GM12878 (cell line): Measurements from ENCODE around the gene AGBL4. TPM values are rescaled to one million over a fixed set of nuclear protein-coding genes. Genes with fewer than 3 reads are reported as not detected.

ENCODE experiments used
- ATAC-seq: fragments of 200-7000 bp; cut with Tn5 transposase; 3 replicates; pipeline ENCODE4 v1.9.1; 2020; ENCODE audit warnings: mild to moderate bottlenecking, moderate library complexity
- BruUV-seq: library from RNA; stranded (reverse); fragments of 400-500 nt; replicated peaks from 2 replicates; lab custom pipeline; 2021; lab: Mats Ljungman, UMichigan
- CTCF ChIA-PET: fragments of 300-600 bp; sonication (Branson Sonifier 250); formaldehyde crosslinking; extraction: SDS; loops from one replicate; lab custom pipeline; 2021; ENCODE audit warnings: inconsistent platforms; lab: Yijun Ruan, JAX
- POLR2A ChIA-PET: fragments of 350-600 bp; formaldehyde crosslinking; extraction: SDS; loops from one replicate; lab custom pipeline; 2021; ENCODE audit warnings: inconsistent platforms; lab: Charles Lee
- RAD21 ChIA-PET: fragments of 300-600 bp; sonication (Branson Sonifier 250); formaldehyde crosslinking; loops from one replicate; lab custom pipeline; 2023; ENCODE audit warnings: antibody characterized with exemption; ENCODE audit not compliant: unreplicated experiment; lab: Charles Lee
- SMC1A ChIA-PET: fragments of 300-600 bp; sonication (Branson Sonifier 250); formaldehyde crosslinking; loops from one replicate; lab custom pipeline; 2023; ENCODE audit not compliant: unreplicated experiment, uncharacterized antibody; lab: Charles Lee
- DNase-seq: peaks from one replicate; pipeline ENCODE4 v3.0.0-alpha.2; 2011; ENCODE audit warnings: low read depth, low spot score
- FAIRE-seq: peaks from 3 replicates; lab custom pipeline; 2011; peaks lifted over from hg19 to GRCh38; lab: Jason Lieb, UNC
- H2AFZ ChIP-seq: 2 replicates; pipeline ENCODE4 v1.6.0; 2011; ENCODE audit warnings: low read depth, low read length, control low read depth; ENCODE audit not compliant: control insufficient read depth
- H3K27ac ChIP-seq: 2 replicates; pipeline ENCODE4 v1.5.1; 2011; ENCODE audit warnings: control low read depth; ENCODE audit not compliant: control insufficient read depth, insufficient read depth
- H3K27me3 ChIP-seq, 2 experiments: replicated peaks in 1 of 2; 2 replicates each; pipeline versions ENCODE4 v1.6.0 to v1.6.1; 2011; ENCODE audit warnings: low read length in 1 of 2; ENCODE audit not compliant: control insufficient read depth in 2 of 2, insufficient read depth in 2 of 2
- H3K36me3 ChIP-seq, 2 experiments: 2 replicates each; pipeline ENCODE4 v1.5.1; 2011; ENCODE audit warnings: low read length in 1 of 2; ENCODE audit not compliant: control insufficient read depth in 2 of 2, insufficient read depth in 2 of 2
- H3K4me1 ChIP-seq: 2 replicates; pipeline ENCODE4 v1.6.1; 2011; ENCODE audit warnings: mild to moderate bottlenecking, low read length, moderate library complexity, mixed read lengths; ENCODE audit not compliant: control insufficient read depth, insufficient read depth
- H3K4me2 ChIP-seq: 2 replicates; pipeline ENCODE4 v1.6.0; 2011; ENCODE audit warnings: control low read depth; ENCODE audit not compliant: control insufficient read depth, insufficient read depth
- H3K4me3 ChIP-seq: fragments of 200-600 bp; sonication (generic); 2 replicates; pipeline ENCODE4 v1.5.1; 2016
- H3K79me2 ChIP-seq: 2 replicates; pipeline ENCODE4 v1.6.0; 2011; ENCODE audit warnings: low read length; ENCODE audit not compliant: control insufficient read depth, insufficient read depth
- H3K9ac ChIP-seq: 2 replicates; pipeline ENCODE4 v1.8.0; 2011; ENCODE audit warnings: low read length, control low read depth, mixed read lengths; ENCODE audit not compliant: control insufficient read depth, insufficient read depth
- H3K9me3 ChIP-seq: replicated peaks from 3 replicates; pipeline ENCODE4 v1.5.1; 2011; ENCODE audit warnings: mild to moderate bottlenecking, low read length; ENCODE audit not compliant: control insufficient read depth, insufficient read depth
- H4K20me1 ChIP-seq: 2 replicates; pipeline ENCODE4 v1.6.0; 2011; ENCODE audit not compliant: control insufficient read depth, insufficient read depth
- CEBPB ChIP-seq, 2 experiments: fragments of 150-350 bp in 1 of 2; IDR thresholded peaks; 2 replicates each; pipeline ENCODE4 v1.6.1; 2012 to 2014; ENCODE audit warnings: low read depth in 2 of 2, low read length in 2 of 2, borderline replicate concordance in 1 of 2, inconsistent platforms in 1 of 2
- EGR1 ChIP-seq, 2 experiments: IDR thresholded peaks; 1 replicate in 1 of 2; 2 replicates in 1 of 2; pipeline ENCODE4 v1.6.1; 2011 to 2012; ENCODE audit warnings: low read depth in 2 of 2, low read length in 2 of 2, borderline replicate concordance in 1 of 2, mild to moderate bottlenecking in 1 of 2, moderate library complexity in 1 of 2
- FOXM1 ChIP-seq: IDR thresholded peaks from 2 replicates; pipeline ENCODE4 v1.6.1; 2012; ENCODE audit warnings: low read depth, mild to moderate bottlenecking, inconsistent platforms, low read length, moderate library complexity
- IKZF1 ChIP-seq: fragments of 450-650 bp; conservative IDR thresholded peaks from 2 replicates; pipeline ENCODE4 v1.6.1; 2017; ENCODE audit warnings: antibody characterized with exemption, mild to moderate bottlenecking
- IKZF2 ChIP-seq, 2 experiments: fragments of 450-650 bp; IDR thresholded peaks; 2 replicates each; pipeline ENCODE4 v1.6.1; 2017; ENCODE audit warnings: mild to moderate bottlenecking in 2 of 2, moderate library complexity in 2 of 2
- IRF4 ChIP-seq: IDR thresholded peaks from 2 replicates; pipeline ENCODE4 v1.6.1; 2011; ENCODE audit warnings: low read depth, low read length
- KLF5 ChIP-seq: fragments of 450-650 bp; IDR thresholded peaks from 2 replicates; pipeline ENCODE4 v1.6.1; 2014; ENCODE audit warnings: mild to moderate bottlenecking; ENCODE audit not compliant: partially characterized antibody
- MYC ChIP-seq: IDR thresholded peaks from 2 replicates; pipeline ENCODE4 v1.6.1; 2011; ENCODE audit warnings: mild to moderate bottlenecking, low read length, moderate library complexity, inconsistent platforms; ENCODE audit not compliant: insufficient read depth, insufficient replicate concordance, insufficient read length, severe bottlenecking
- POLR2AphosphoS5 ChIP-seq: IDR thresholded peaks from 2 replicates; pipeline ENCODE4 v1.6.1; 2011; ENCODE audit warnings: mild to moderate bottlenecking, low read length, inconsistent platforms
- RAD21 ChIP-seq: IDR thresholded peaks from 2 replicates; pipeline ENCODE4 v1.6.1; 2011; ENCODE audit warnings: mild to moderate bottlenecking, low read depth, low read length, moderate library complexity; ENCODE audit not compliant: insufficient read depth
- RBBP5 ChIP-seq: fragments of 200-600 bp; sonication (generic); conservative IDR thresholded peaks from 2 replicates; pipeline ENCODE4 v1.6.1; 2016
- RELB ChIP-seq: fragments of 450-650 bp; IDR thresholded peaks from 2 replicates; pipeline ENCODE4 v1.6.1; 2017; ENCODE audit warnings: low read depth, mild to moderate bottlenecking, moderate library complexity
- SMARCA5 ChIP-seq: fragments of 450-650 bp; IDR thresholded peaks from 2 replicates; pipeline ENCODE4 v1.6.1; 2017; ENCODE audit warnings: mild to moderate bottlenecking
- SMC3 ChIP-seq: IDR thresholded peaks from 2 replicates; pipeline ENCODE4 v1.6.1; 2011; ENCODE audit warnings: low read length, improper control_type of control experiment, borderline replicate concordance
- SREBF2 ChIP-seq: IDR thresholded peaks from 2 replicates; pipeline ENCODE4 v1.6.1; 2012; ENCODE audit warnings: mild to moderate bottlenecking, low read length
- TCF3 ChIP-seq: IDR thresholded peaks from 2 replicates; pipeline ENCODE4 v1.6.1; 2012; ENCODE audit warnings: low read depth, mild to moderate bottlenecking, low read length, borderline replicate concordance; ENCODE audit not compliant: insufficient read depth
- TCF7 ChIP-seq: IDR thresholded peaks from 2 replicates; pipeline ENCODE4 v1.6.1; 2014; ENCODE audit warnings: antibody characterized with exemption, borderline replicate concordance
- in situ Hi-C: fragments of 300-500 bp; cut with MboI; formaldehyde crosslinking; loops from 9 replicates; pipeline ENCODE4 v1.14.3; 2018; ENCODE audit warnings: mixed read lengths
- intact Hi-C: fragments of 100-400 bp; cut with micrococcal nuclease; formaldehyde crosslinking; loops from one replicate; pipeline ENCODE4 v1.14.2; 2022; ENCODE audit not compliant: unreplicated experiment
- polyA plus RNA-seq, 11 experiments: library from polyadenylated mRNA; depleted of rRNA in 4 of 11; unstranded in 6 of 11; stranded (reverse) in 5 of 11; fragments of >200 nt; fragmentation: Nextera tagmentation in 4 of 11; fragmentation: Illumina TruSeq in 1 of 11; extraction: Ambion mirVana in 4 of 11; extraction: Trizol in 1 of 11; gene quantifications; 1 replicate in 1 of 11; 2 replicates in 10 of 11; pipeline versions ENCODE4 v1.2.1 to v1.2.3, GENCODE V29; 2011 to 2016; ENCODE audit warnings: inconsistent platforms in 2 of 11, missing spikeins in 2 of 11, low read depth in 1 of 11
- total RNA-seq, 4 experiments: library from RNA; depleted of rRNA in 3 of 4; stranded (reverse); fragments of >200 nt in 3 of 4; fragmentation: Illumina TruSeq in 1 of 4; extraction: Trizol in 1 of 4; gene quantifications; 2 replicates each; pipeline versions ENCODE4 v1.2.1 to v1.2.3, GENCODE V29; 2013 to 2021
- TF ChIP-seq, protein P1 (sequence below): fragments of 450-650 bp; formaldehyde crosslinking; IDR thresholded peaks from 2 replicates; pipeline ENCODE4 v1.4.0; 2022; ENCODE audit warnings: mild to moderate bottlenecking, moderate library complexity
- TF ChIP-seq, protein P2 (sequence below): IDR thresholded peaks from 2 replicates; pipeline ENCODE4 v1.6.1; 2012; ENCODE audit warnings: low read depth, low read length, improper control_type of control experiment

The AGBL4 gene
- total and polyA plus RNA-seq, 10 of the 15 experiments (the other 5 are each of a cell fraction or from before 2014, with no cell fraction given), result 0.31 TPM; not detected in 9

GRCh38 chr1:48887796-48888195 lies 1136.0 kb downstream of the AGBL4 start:
- ChIA-PET RAD21 (no interaction called here), SMC1A (no interaction called here), POLR2A (no interaction called here), CTCF (no interaction called here)
- H2AFZ ChIP-seq, result no peak overlapping the region
- H3K79me2 ChIP-seq, result no peaks in the 10 kb centered on the region
- no peaks in the 10 kb centered on the region for H3K36me3 ChIP-seq
- FAIRE-seq (no peak), ATAC-seq (no peak), DNase-seq (no peak)
- no peak overlapping the region for H3K4me3 ChIP-seq
- H3K4me2 ChIP-seq, result no peak overlapping the region
- H3K9me3 ChIP-seq, result no peaks in the 10 kb centered on the region
- no peaks in the 10 kb centered on the region for H4K20me1 ChIP-seq
- no peaks in the 10 kb centered on the region for H3K4me1 ChIP-seq
- H3K9ac ChIP-seq, result no peak overlapping the region
- in situ Hi-C loops, result no loop called here
- no TSS peak for BruUV-seq
- intact Hi-C loops, result no loop called here
- H3K27me3 ChIP-seq, result no peaks in the 10 kb centered on the region
- H3K27ac ChIP-seq, result no peak overlapping the region
- no peak for TF ChIP-seq TCF3
- TF ChIP-seq EGR1 (IDR thresholded peaks at IDR 0.05; ENCODE audit: borderline replicate concordance in 1 of 2, low read depth in 2 of 2, low read length in 2 of 2), result no peak
- TF ChIP-seq IKZF1, result no peak
- no peak for TF ChIP-seq IKZF2 (IDR thresholded peaks at IDR 0.05)
- TF ChIP-seq, protein P1, sequence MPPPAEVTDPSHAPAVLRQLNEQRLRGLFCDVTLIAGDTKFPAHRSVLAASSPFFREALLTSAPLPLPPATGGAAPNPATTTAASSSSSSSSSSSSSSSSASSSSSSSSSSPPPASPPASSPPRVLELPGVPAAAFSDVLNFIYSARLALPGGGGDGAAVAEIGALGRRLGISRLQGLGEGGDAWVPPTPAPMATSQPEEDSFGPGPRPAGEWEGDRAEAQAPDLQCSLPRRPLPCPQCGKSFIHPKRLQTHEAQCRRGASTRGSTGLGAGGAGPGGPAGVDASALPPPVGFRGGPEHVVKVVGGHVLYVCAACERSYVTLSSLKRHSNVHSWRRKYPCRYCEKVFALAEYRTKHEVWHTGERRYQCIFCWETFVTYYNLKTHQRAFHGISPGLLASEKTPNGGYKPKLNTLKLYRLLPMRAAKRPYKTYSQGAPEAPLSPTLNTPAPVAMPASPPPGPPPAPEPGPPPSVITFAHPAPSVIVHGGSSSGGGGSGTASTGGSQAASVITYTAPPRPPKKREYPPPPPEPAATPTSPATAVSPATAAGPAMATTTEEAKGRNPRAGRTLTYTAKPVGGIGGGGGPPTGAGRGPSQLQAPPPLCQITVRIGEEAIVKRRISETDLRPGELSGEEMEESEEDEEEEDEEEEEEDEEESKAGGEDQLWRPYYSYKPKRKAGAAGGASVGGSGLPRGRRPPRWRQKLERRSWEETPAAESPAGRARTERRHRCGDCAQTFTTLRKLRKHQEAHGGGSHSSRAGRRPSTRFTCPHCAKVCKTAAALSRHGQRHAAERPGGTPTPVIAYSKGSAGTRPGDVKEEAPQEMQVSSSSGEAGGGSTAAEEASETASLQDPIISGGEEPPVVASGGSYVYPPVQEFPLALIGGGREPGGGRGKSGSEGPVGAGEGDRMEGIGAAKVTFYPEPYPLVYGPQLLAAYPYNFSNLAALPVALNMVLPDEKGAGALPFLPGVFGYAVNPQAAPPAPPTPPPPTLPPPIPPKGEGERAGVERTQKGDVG (CRISPR knock-in tag), result no peak
- TF ChIP-seq KLF5, result no peak
- TF ChIP-seq SMARCA5, result no peak
- no peak for TF ChIP-seq SMC3
- no peak for TF ChIP-seq SREBF2
- TF ChIP-seq FOXM1, result no peak
- TF ChIP-seq, protein P2, sequence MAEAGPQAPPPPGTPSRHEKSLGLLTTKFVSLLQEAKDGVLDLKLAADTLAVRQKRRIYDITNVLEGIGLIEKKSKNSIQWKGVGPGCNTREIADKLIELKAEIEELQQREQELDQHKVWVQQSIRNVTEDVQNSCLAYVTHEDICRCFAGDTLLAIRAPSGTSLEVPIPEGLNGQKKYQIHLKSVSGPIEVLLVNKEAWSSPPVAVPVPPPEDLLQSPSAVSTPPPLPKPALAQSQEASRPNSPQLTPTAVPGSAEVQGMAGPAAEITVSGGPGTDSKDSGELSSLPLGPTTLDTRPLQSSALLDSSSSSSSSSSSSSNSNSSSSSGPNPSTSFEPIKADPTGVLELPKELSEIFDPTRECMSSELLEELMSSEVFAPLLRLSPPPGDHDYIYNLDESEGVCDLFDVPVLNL, result no peak
- no peak for TF ChIP-seq POLR2AphosphoS5
- TF ChIP-seq RELB, result no peak
- TF ChIP-seq IRF4, result no peak
- no peak for TF ChIP-seq RAD21
- no peak for TF ChIP-seq RBBP5
- TF ChIP-seq CEBPB (IDR thresholded peaks at IDR 0.05; ENCODE audit: borderline replicate concordance in 1 of 2, low read depth in 2 of 2, low read length in 2 of 2), result no peak
- TF ChIP-seq TCF7, result no peak
- TF ChIP-seq MYC, result no peak
